ENCODE data around the gene PPP2R5C.

Gene PPP2R5C

GRCh38 chr14:101839661-101840060, 78.2 kb downstream of the PPP2R5C start:
- no peak for DNase-seq (ENCODE audit: low spot score)

- peak; percentile 80 for DNase-seq (ENCODE audit: low spot score)
Observed at GRCh38 chr14:101840649-101841369, 79.3 kb downstream of the PPP2R5C start.

- no peak for DNase-seq (ENCODE audit: low spot score)
Observed at GRCh38 chr14:101843038-101843437, 81.5 kb downstream of the PPP2R5C start.

- DNase-seq (ENCODE audit: low spot score): peak; percentile 2
Observed at GRCh38 chr14:101843665-101844064, 82.2 kb downstream of the PPP2R5C start.

GRCh38 chr14:101844219-101844618, 82.7 kb downstream of the PPP2R5C start:
- no peak for DNase-seq (ENCODE audit: low spot score)

- DNase-seq (ENCODE audit: low spot score): no peak
Observed at GRCh38 chr14:101844751-101845150, 83.2 kb downstream of the PPP2R5C start.

GRCh38 chr14:101845496-101845895, 84.0 kb downstream of the PPP2R5C start:
- no peak for DNase-seq (ENCODE audit: low spot score)

GRCh38 chr14:101845896-101846295, 84.4 kb downstream of the PPP2R5C start:
- no peak for DNase-seq (ENCODE audit: low spot score)

- DNase-seq (ENCODE audit: low spot score): no peak
Observed at GRCh38 chr14:101849125-101849524, 87.6 kb downstream of the PPP2R5C start.

- DNase-seq (ENCODE audit: low spot score): no peak
Observed at GRCh38 chr14:101849640-101850039, 88.1 kb downstream of the PPP2R5C start.

- no peak for DNase-seq (ENCODE audit: low spot score)
Observed at GRCh38 chr14:101851183-101851582, 89.7 kb downstream of the PPP2R5C start.

GRCh38 chr14:101851736-101852405, 90.4 kb downstream of the PPP2R5C start:
- no peak for DNase-seq (ENCODE audit: low spot score)

- no peak for DNase-seq (ENCODE audit: low spot score)
Observed at GRCh38 chr14:101852785-101853184, 91.3 kb downstream of the PPP2R5C start.

GRCh38 chr14:101853455-101854018, 92.0 kb downstream of the PPP2R5C start:
- DNase-seq (ENCODE audit: low spot score): no peak

GRCh38 chr14:101854366-101854765, 92.9 kb downstream of the PPP2R5C start:
- DNase-seq (ENCODE audit: low spot score): no peak

GRCh38 chr14:101855958-101856357, 94.4 kb downstream of the PPP2R5C start:
- DNase-seq (ENCODE audit: low spot score): no peak

GRCh38 chr14:101856536-101856935, 95.0 kb downstream of the PPP2R5C start:
- DNase-seq (ENCODE audit: low spot score): no peak

- DNase-seq (ENCODE audit: low spot score): no peak
Observed at GRCh38 chr14:101857226-101857625, 95.7 kb downstream of the PPP2R5C start.

GRCh38 chr14:101858791-101859537, 97.5 kb downstream of the PPP2R5C start:
- no peak for DNase-seq (ENCODE audit: low spot score)

GRCh38 chr14:101859538-101859902, 98.0 kb downstream of the PPP2R5C start:
- DNase-seq (ENCODE audit: low spot score): no peak

- DNase-seq (ENCODE audit: low spot score): no peak
Observed at GRCh38 chr14:101859958-101860357, 98.4 kb downstream of the PPP2R5C start.

GRCh38 chr14:101861464-101861863, 100.0 kb downstream of the PPP2R5C start:
- no peak for DNase-seq (ENCODE audit: low spot score)
